ENCODE data around the gene FBXW2. TPM values are rescaled to one million over a fixed set of nuclear protein-coding genes. Genes with fewer than 3 reads are reported as not detected.
"Not testable (repeated sequence)": the region's sequence is repeated elsewhere in the genome, so short reads cannot be mapped to it uniquely, and the experiment has no call there.

FBXW2 gene
- total and polyA plus RNA-seq, 3 experiments from 2014 or later = 39.3 to 73.4 (median 73.2) TPM

DNA sequence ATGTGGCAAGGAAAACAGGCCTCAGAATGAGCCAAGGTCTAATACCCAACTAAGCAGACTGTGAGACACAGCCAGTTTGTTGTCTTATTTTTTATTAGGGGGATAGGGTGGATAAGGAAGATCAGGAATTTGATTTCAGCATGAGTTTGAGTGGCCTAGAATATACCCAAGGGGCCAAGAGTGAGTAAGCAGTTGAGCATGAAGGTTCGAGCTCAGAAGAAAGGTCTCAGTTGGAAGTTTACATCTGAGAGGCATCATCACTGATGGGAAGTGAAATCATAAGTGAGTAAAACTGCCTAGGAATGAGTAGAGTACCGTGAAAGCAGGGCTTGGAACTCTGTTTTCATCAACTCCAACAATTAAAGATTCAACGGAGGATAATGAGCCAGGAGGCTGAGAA is 36.9 kb upstream of the FBXW2 start:
- H3K27ac Mint-ChIP-seq = peak overlapping the region in 3 of 8 donors; percentile 5 to 47 (median 34)
- Histone ChIP-seq H3K36me3 (ENCODE audit: insufficient read depth, low read length) (peaks cover 47% of the 10 kb centered on the region), H3K4me1 (ENCODE audit: insufficient read depth, low read length) (no peaks in the 10 kb centered on the region), H3K4me3 (ENCODE audit: low read length) (no peak overlapping the region), H3K27me3 (ENCODE audit: insufficient read depth, low read length, poor library complexity, severe bottlenecking) (no peaks in the 10 kb centered on the region), H3K27ac (ENCODE audit: low read depth, low read length) (no peak overlapping the region), H3K9me3 (ENCODE audit: low read length) (no peaks in the 10 kb centered on the region)
- no peak overlapping the region for H3K4me3 Mint-ChIP-seq
- POLR2A ChIA-PET = interaction anchor here (0.6 kb wide), 1 partner anchor 275 kb away, joined by 3 read pairs; no protein-coding TSS in a partner anchor
- DNase-seq = no peak
- no peaks in the 10 kb centered on the region for H3K4me1 Mint-ChIP-seq
- H3K9me3 Mint-ChIP-seq = no peaks in the 10 kb centered on the region
- CTCF ChIA-PET = no interaction called here
- H3K36me3 Mint-ChIP-seq = peaks cover 5 to 78% (median 25%) of the 10 kb centered on the region in 3 donors
- H3K27me3 Mint-ChIP-seq = no peaks in the 10 kb centered on the region

DNA sequence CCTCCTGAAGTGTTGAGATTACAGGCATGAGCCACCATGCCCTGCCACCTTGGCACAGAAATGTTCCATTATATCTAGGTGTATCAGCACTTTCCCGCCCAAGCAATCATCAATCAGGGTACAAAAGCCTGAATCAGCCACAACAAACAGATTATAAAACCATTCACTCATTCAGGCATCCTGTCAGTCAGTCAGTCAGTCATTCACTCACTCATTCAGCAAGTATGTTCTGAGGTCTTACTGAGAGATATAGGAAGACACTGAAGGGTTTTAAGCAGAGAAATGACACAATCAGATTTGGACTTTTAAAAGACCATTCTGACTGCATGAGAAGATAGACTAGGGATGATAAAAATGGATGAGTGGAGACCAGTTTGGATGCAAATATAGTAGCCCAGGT is 36.4 kb upstream of the FBXW2 start:
- Histone ChIP-seq H3K27ac (ENCODE audit: low read depth, low read length) (no peak overlapping the region), H3K9me3 (ENCODE audit: low read length) (no peaks in the 10 kb centered on the region), H3K4me3 (ENCODE audit: low read length) (no peak overlapping the region), H3K27me3 (ENCODE audit: insufficient read depth, low read length, poor library complexity, severe bottlenecking) (no peaks in the 10 kb centered on the region), H3K36me3 (ENCODE audit: insufficient read depth, low read length) (peaks cover 49% of the 10 kb centered on the region), H3K4me1 (ENCODE audit: insufficient read depth, low read length) (no peaks in the 10 kb centered on the region)
- Mint-ChIP-seq H3K4me1 (no peaks in the 10 kb centered on the region), H3K4me3 (no peak overlapping the region), H3K9me3 (no peaks in the 10 kb centered on the region), H3K27ac (peak overlapping the region in 3 of 8 donors; percentile 5 to 47 (median 43)), H3K27me3 (no peaks in the 10 kb centered on the region), H3K36me3 (peaks cover 5 to 77% (median 25%) of the 10 kb centered on the region in 3 donors)
- DNase-seq = no peak
- CTCF ChIA-PET = no interaction called here
- POLR2A ChIA-PET = no interaction called here

DNA sequence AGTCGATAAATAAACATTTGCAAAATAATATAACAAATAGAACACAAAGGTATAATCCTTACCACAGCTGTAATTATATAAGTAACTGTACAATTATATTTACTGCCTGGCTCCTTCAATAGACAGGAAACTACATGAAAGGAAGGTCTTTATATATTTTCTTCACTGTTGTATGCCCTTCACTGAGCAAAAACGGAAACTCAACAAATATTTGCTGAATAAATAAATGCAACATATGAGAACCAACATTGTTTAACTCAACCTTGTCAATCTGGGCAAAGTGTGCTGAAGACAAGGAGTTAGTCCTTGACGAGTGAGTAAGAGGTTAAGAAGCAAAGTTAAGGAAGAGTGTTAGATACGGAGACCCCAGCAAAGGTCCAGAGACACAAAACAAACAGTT is 26.9 kb upstream of the FBXW2 start:
- Mint-ChIP-seq H3K9me3 (no peaks in the 10 kb centered on the region), H3K4me3 (no peak overlapping the region), H3K36me3 (peaks cover 18 to 82% (median 32%) of the 10 kb centered on the region in 3 donors), H3K27ac (peak overlapping the region in 2 of 8 donors; percentile 10 to 61), H3K27me3 (no peaks in the 10 kb centered on the region), H3K4me1 (no peaks in the 10 kb centered on the region)
- Histone ChIP-seq H3K27me3 (ENCODE audit: insufficient read depth, low read length, poor library complexity, severe bottlenecking) (no peaks in the 10 kb centered on the region), H3K4me3 (ENCODE audit: low read length) (no peak overlapping the region), H3K27ac (ENCODE audit: low read depth, low read length) (no peak overlapping the region), H3K9me3 (ENCODE audit: low read length) (no peaks in the 10 kb centered on the region), H3K4me1 (ENCODE audit: insufficient read depth, low read length) (no peaks in the 10 kb centered on the region), H3K36me3 (ENCODE audit: insufficient read depth, low read length) (peaks cover 37% of the 10 kb centered on the region)
- ChIA-PET POLR2A (no interaction called here), CTCF (no interaction called here)
- DNase-seq = no peak

DNA sequence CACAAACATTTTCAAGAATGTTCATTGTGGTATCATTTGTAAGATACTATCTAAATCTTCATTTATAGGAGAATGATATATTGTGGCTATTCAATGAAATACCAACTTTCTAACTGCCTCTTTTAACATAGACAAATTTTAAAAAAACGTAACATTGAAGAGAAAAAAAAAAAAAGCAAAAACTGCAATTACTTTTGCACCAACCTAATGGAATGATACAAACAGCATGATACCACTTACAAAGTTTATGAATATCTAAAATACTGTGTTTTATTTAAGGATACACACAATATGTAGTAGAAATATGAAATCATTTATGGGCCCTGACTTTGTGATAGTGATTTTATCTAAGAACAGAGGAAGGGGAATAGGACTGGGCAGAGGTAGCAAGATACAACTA is 25.4 kb upstream of the FBXW2 start:
- Mint-ChIP-seq H3K36me3 (peaks cover 18 to 75% (median 35%) of the 10 kb centered on the region in 3 donors), H3K27me3 (no peaks in the 10 kb centered on the region), H3K9me3 (no peaks in the 10 kb centered on the region), H3K4me1 (no peaks in the 10 kb centered on the region), H3K27ac (peak overlapping the region in 2 of 8 donors; percentile 1 to 9), H3K4me3 (no peak overlapping the region)
- H3K4me1 ChIP-seq (ENCODE audit: insufficient read depth, low read length) = no peaks in the 10 kb centered on the region
- no peaks in the 10 kb centered on the region for H3K9me3 ChIP-seq (ENCODE audit: low read length)
- H3K27ac ChIP-seq (ENCODE audit: low read depth, low read length) = no peak overlapping the region
- no peaks in the 10 kb centered on the region for H3K27me3 ChIP-seq (ENCODE audit: insufficient read depth, low read length, poor library complexity, severe bottlenecking)
- ChIA-PET POLR2A (no interaction called here), CTCF (no interaction called here)
- peaks cover 31% of the 10 kb centered on the region for H3K36me3 ChIP-seq (ENCODE audit: insufficient read depth, low read length)
- no peak overlapping the region for H3K4me3 ChIP-seq (ENCODE audit: low read length)
- DNase-seq = no peak

DNA sequence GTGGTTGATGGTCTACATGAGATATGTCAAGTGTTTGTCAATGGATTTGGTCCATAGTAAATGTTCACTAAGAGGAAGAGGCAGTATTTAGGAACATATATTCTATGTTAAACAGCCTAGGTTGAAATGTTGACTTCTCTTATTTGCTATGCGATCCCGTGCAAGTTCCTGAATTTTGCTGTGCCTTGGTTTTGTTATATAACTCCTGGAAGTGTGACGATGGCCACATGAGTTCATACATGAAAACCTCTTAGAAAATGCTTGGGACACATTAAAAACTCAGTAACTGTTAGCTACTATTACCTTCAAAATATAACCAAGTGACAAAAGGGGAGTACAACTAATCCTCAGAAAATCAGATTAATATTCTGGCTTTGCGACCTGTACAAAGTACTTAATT is 21.9 kb upstream of the FBXW2 start:
- peak overlapping the region in 1 of 8 donors; percentile 43 for H3K27ac Mint-ChIP-seq
- no peak overlapping the region for H3K4me3 ChIP-seq (ENCODE audit: low read length)
- no peak overlapping the region for H3K4me3 Mint-ChIP-seq
- H3K36me3 ChIP-seq (ENCODE audit: insufficient read depth, low read length) = peaks cover 13% of the 10 kb centered on the region
- H3K27ac ChIP-seq (ENCODE audit: low read depth, low read length) = no peak overlapping the region
- no peaks in the 10 kb centered on the region for H3K4me1 Mint-ChIP-seq
- DNase-seq = no peak
- no peaks in the 10 kb centered on the region for H3K27me3 ChIP-seq (ENCODE audit: insufficient read depth, low read length, poor library complexity, severe bottlenecking)
- H3K9me3 Mint-ChIP-seq = peaks cover 0 to 7% (median 1%) of the 10 kb centered on the region in 5 donors
- POLR2A ChIA-PET = no interaction called here
- CTCF ChIA-PET = no interaction called here
- peaks cover 22 to 48% (median 34%) of the 10 kb centered on the region in 3 donors for H3K36me3 Mint-ChIP-seq
- H3K9me3 ChIP-seq (ENCODE audit: low read length) = no peaks in the 10 kb centered on the region
- H3K4me1 ChIP-seq (ENCODE audit: insufficient read depth, low read length) = no peaks in the 10 kb centered on the region
- H3K27me3 Mint-ChIP-seq = no peaks in the 10 kb centered on the region

DNA sequence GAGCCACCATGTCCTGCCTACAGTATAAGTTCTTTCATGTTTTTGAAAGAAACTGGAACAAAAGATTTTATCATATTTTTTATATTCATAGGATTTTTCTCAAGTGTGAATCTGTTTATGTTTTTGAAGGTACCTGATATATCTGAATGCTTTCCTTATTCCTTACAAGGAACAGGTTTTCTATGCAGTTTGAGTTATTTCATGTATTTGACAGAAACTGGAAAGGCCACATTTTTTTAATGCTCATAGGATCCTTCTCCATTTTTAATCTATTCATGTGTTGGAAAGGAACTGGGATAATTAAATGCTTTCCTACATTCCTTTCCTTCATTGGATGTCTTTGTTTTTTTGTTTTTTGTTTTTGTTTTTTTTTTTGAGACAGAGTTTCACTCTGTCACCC is 15.7 kb upstream of the FBXW2 start:
- Mint-ChIP-seq H3K4me3 (no peak overlapping the region), H3K36me3 (peaks cover 16 to 57% (median 21%) of the 10 kb centered on the region in 3 donors), H3K27ac (no peak overlapping the region), H3K4me1 (no peaks in the 10 kb centered on the region), H3K27me3 (no peaks in the 10 kb centered on the region), H3K9me3 (peaks cover 37 to 53% (median 45%) of the 10 kb centered on the region in 5 donors)
- no peak overlapping the region for H3K27ac ChIP-seq (ENCODE audit: low read depth, low read length)
- DNase-seq = no peak
- no peak overlapping the region for H3K4me3 ChIP-seq (ENCODE audit: low read length)
- POLR2A ChIA-PET = no interaction called here
- H3K9me3 ChIP-seq (ENCODE audit: low read length) = peaks cover 17% of the 10 kb centered on the region
- no peaks in the 10 kb centered on the region for H3K27me3 ChIP-seq (ENCODE audit: insufficient read depth, low read length, poor library complexity, severe bottlenecking)
- CTCF ChIA-PET = no interaction called here
- no peaks in the 10 kb centered on the region for H3K36me3 ChIP-seq (ENCODE audit: insufficient read depth, low read length)
- H3K4me1 ChIP-seq (ENCODE audit: insufficient read depth, low read length) = no peaks in the 10 kb centered on the region

DNA sequence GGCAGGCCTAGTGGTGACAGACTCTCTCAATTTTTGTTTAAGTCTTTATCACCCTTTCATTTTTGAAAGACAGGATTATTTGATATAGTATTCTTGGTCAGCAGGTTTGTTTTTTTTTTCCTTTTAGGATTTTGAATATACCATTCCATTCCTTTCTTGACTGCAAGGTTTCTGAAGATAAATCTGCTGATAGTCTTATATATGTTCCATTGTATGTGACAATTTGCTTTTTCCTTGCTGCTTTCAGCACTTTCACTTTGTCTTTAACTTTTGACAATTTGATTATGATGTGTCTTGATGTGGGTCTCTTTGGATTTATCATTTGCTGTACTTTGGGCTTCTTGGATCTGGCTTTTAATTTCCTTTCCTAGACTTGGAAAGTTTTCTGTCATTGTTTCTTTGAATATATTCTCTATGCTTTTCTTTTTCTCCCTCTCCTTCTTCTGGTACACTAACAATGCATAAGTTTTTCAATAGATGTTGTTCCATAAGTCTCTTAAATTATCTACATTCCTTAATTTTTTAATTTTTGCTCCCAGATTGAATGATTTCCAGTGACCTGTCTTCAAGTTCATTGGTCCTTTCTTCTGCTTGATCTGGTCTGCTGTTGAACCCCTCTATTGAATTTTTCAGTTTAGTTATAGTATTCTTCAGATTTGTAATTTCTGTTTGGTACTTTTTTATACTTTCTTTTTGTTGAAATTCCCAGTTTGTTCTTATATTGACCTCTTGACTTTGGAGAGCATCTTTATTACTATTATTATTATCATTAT is 14.6 kb upstream of the FBXW2 start:
- Mint-ChIP-seq H3K27me3 (no peaks in the 10 kb centered on the region), H3K36me3 (peaks cover 14 to 57% (median 21%) of the 10 kb centered on the region in 3 donors), H3K27ac (no peak overlapping the region), H3K9me3 (peaks cover 38 to 55% (median 45%) of the 10 kb centered on the region in 5 donors), H3K4me1 (no peaks in the 10 kb centered on the region), H3K4me3 (no peak overlapping the region)
- peaks cover 17% of the 10 kb centered on the region for H3K9me3 ChIP-seq (ENCODE audit: low read length)
- ChIA-PET POLR2A (no interaction called here), CTCF (no interaction called here)
- no peak for DNase-seq
- H3K27me3 ChIP-seq (ENCODE audit: insufficient read depth, low read length, poor library complexity, severe bottlenecking) = no peaks in the 10 kb centered on the region
- H3K4me3 ChIP-seq (ENCODE audit: low read length) = no peak overlapping the region
- no peaks in the 10 kb centered on the region for H3K4me1 ChIP-seq (ENCODE audit: insufficient read depth, low read length)
- no peak overlapping the region for H3K27ac ChIP-seq (ENCODE audit: low read depth, low read length)
- no peaks in the 10 kb centered on the region for H3K36me3 ChIP-seq (ENCODE audit: insufficient read depth, low read length)

DNA sequence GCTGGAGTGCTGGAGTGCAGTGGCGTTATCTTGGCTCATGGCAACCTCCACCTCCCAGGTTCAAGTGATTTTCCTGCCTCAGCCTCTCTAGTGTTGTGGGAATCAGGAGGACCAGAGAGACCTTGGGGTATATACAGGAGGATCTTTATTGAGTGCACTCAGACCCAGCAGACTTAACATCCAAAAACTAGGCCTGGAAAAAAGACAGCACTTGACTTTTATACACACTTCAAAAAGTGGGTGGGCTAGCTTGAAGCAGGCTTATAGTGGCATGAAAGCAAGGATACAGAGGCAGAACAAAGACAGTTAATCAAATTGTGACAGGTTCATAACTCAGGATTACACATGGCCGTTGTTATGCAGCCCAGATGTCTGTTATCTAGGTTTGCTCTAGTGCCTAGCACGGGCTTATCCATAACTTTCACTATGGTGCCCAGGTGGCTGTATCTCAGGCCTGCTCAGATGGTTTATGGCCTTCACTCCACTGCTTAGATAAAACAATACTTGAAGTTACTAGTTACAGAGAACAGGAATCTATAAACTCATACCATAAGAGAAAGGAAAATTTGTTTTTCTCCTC is 11.7 kb upstream of the FBXW2 start:
- H3K27ac ChIP-seq (ENCODE audit: low read depth, low read length); CTCF ChIA-PET; POLR2A ChIA-PET; H3K27me3 ChIP-seq (ENCODE audit: insufficient read depth, low read length, poor library complexity, severe bottlenecking); H3K27me3 Mint-ChIP-seq; H3K36me3 ChIP-seq (ENCODE audit: insufficient read depth, low read length); H3K4me3 Mint-ChIP-seq; DNase-seq; H3K4me1 ChIP-seq (ENCODE audit: insufficient read depth, low read length); H3K4me3 ChIP-seq (ENCODE audit: low read length); H3K4me1 Mint-ChIP-seq; H3K27ac Mint-ChIP-seq: not testable (repeated sequence)
- H3K9me3 ChIP-seq (ENCODE audit: low read length) = peaks cover 17% of the 10 kb centered on the region
- Mint-ChIP-seq H3K36me3 (peaks cover 9 to 37% (median 12%) of the 10 kb centered on the region in 3 donors), H3K9me3 (peaks cover 35 to 48% (median 45%) of the 10 kb centered on the region in 5 donors)

Data from CD8-positive, alpha-beta memory T cell (primary cell).